Measurements from ENCODE around the gene TBCK. TPM values are rescaled to one million over a fixed set of nuclear protein-coding genes. Genes with fewer than 3 reads are reported as not detected.

The TBCK gene
- total and polyA plus RNA-seq, 2 of the 8 experiments (the other 6 are each of a cell fraction or from before 2014, with no cell fraction given) = 10.2 to 18.7 TPM

- Histone ChIP-seq H3K4ac (replicated peaks; ENCODE audit: insufficient read length, low read depth, low read length) (no peak overlapping the region), H3K18ac (ENCODE audit: extremely low read depth, low read length) (no peak overlapping the region), H3K23ac (ENCODE audit: insufficient read length) (no peak overlapping the region), H3K9ac (replicated peaks in 1 of 4; ENCODE audit: extremely low read depth in 1 of 4, low read depth in 3 of 4, low read length in 3 of 4) (no peak overlapping the region), H3K4me3 (ENCODE audit: extremely low read depth in 1 of 4, insufficient read depth in 2 of 4, low read depth in 3 of 4, low read length in 4 of 4) (no peak overlapping the region), H4K20me1 (replicated peaks in 1 of 2; ENCODE audit: control insufficient read depth in 1 of 2, insufficient read depth in 2 of 2, low read length in 2 of 2) (no peaks in the 10 kb centered on the region), H4K91ac (replicated peaks; ENCODE audit: insufficient read length, low read length) (no peak overlapping the region), H3K79me2 (ENCODE audit: control insufficient read depth in 1 of 2, insufficient read depth in 2 of 2, low read length in 2 of 2) (no peaks in the 10 kb centered on the region), H3K79me1 (ENCODE audit: low read depth, low read length) (no peaks in the 10 kb centered on the region), H3K4me2 (ENCODE audit: insufficient read depth in 1 of 2, low read depth in 2 of 2, low read length in 2 of 2) (no peak overlapping the region), H3K4me1 (replicated peaks in 1 of 4; ENCODE audit: control insufficient read depth in 3 of 4, insufficient read depth in 4 of 4, low read length in 3 of 4) (no peaks in the 10 kb centered on the region), H4K8ac (ENCODE audit: extremely low read depth, insufficient read depth, low read length) (no peak overlapping the region), H2AK5ac (ENCODE audit: low read depth, low read length) (no peak overlapping the region), H4K5ac (ENCODE audit: insufficient read length, low read depth, low read length) (no peak overlapping the region), H2BK20ac (ENCODE audit: low read length) (no peak overlapping the region), H3K27ac (ENCODE audit: low read depth, low read length) (no peak overlapping the region), H2BK5ac (ENCODE audit: low read depth, low read length) (no peak overlapping the region), H3K36me3 (ENCODE audit: control insufficient read depth in 2 of 4, insufficient read depth in 4 of 4, low read length in 3 of 4) (peaks cover 0 to 7% (median 0%) of the 10 kb centered on the region in 4 experiments; a peak in 3 of 8 replicates), H3K14ac (ENCODE audit: insufficient read length) (no peak overlapping the region), H3K9me3 (ENCODE audit: insufficient read depth in 2 of 2, low read depth in 1 of 2, low read length in 1 of 2) (peaks cover 10 to 20% of the 10 kb centered on the region in 2 experiments), H2BK120ac (replicated peaks; ENCODE audit: low read depth, low read length) (no peak overlapping the region), H3K23me2 (ENCODE audit: low read depth, low read length) (no peaks in the 10 kb centered on the region), H2BK12ac (ENCODE audit: low read depth, low read length) (no peak overlapping the region), H3K27me3 (replicated peaks in 1 of 4; ENCODE audit: control insufficient read depth in 3 of 4, extremely low read depth in 1 of 4, insufficient read depth in 3 of 4, low read length in 3 of 4) (no peaks in the 10 kb centered on the region; a peak in 1 of 7 replicates), H2BK15ac (ENCODE audit: low read length) (no peak overlapping the region), H3K56ac (replicated peaks; ENCODE audit: insufficient read length, low read depth, low read length) (no peak overlapping the region), H2AFZ (ENCODE audit: low read length) (no peak overlapping the region)
- ChIA-PET CTCF (ENCODE audit: partially characterized antibody) (interaction anchor here (0.7 to 1.1 kb wide), 2 partner anchors 8 to 11 kb away, joined by 3 read pairs; no protein-coding TSS in a partner anchor), POLR2A (ENCODE audit: partially characterized antibody) (no interaction called here)
- no peak for FAIRE-seq
- DNase-seq (ENCODE audit: low read depth in 1 of 2, low spot score in 2 of 2) = no peak
- TF ChIP-seq CTCF (IDR thresholded peaks at IDR 0.05; ENCODE audit: control extremely low read depth in 1 of 3, insufficient read depth in 1 of 3, low read depth in 1 of 3, low read length in 3 of 3) = no peak
- no peak for TF ChIP-seq TAF1 (IDR thresholded peaks at IDR 0.05; ENCODE audit: low read depth, low read length)
- TF ChIP-seq CHD2 (IDR thresholded peaks at IDR 0.05; ENCODE audit: low read length) = no peak
- TF ChIP-seq NRF1 (IDR thresholded peaks at IDR 0.05; ENCODE audit: low read depth, low read length) = no peak
- TF ChIP-seq ZNF274 (IDR thresholded peaks at IDR 0.05; ENCODE audit: borderline replicate concordance, extremely low read depth, low read length) = no peak
- no peak for TF ChIP-seq CHD1 (IDR thresholded peaks at IDR 0.05; ENCODE audit: low read depth, low read length)
- no peak for TF ChIP-seq RNF2 (IDR thresholded peaks at IDR 0.05; ENCODE audit: borderline replicate concordance, low read depth, low read length, missing control alignments, poor library complexity, severe bottlenecking)
- WGBS, 2 experiments (ENCODE audit: extremely low coverage in 1 of 2, insufficient coverage in 1 of 2, insufficient read length in 1 of 2, insufficient replicate concordance in 2 of 2, low coverage in 1 of 2, low lambda C conversion rate in 2 of 2, missing lambda C conversion rate in 1 of 2) = 91% methylated on average over 2 of the region's 2 CpGs; no CpG with 5 or more reads in 1 of the 2 experiments
Observed at GRCh38 chr4:106116025-106116424, 200.0 kb downstream of the TBCK start.
